IMR-90 (cell line): ENCODE measurements around the gene ABHD16B.

Experiments
- MAFK ChIP-seq: IDR thresholded peaks from 2 replicates; pipeline ENCODE4 v1.6.1; 2012; ENCODE audit warnings: low read depth, low read length, improper control_type of control experiment
- TF ChIP-seq, protein P1 (sequence below): conservative IDR thresholded peaks from 2 replicates; pipeline ENCODE4 v1.5.1; 2012; ENCODE audit warnings: mild to moderate bottlenecking, low read depth, low read length, improper control_type of control experiment

GRCh38 chr20:63833776-63834490, 27.4 kb upstream of the ABHD16B start:
- no peak for TF ChIP-seq MAFK
- TF ChIP-seq, protein P1, sequence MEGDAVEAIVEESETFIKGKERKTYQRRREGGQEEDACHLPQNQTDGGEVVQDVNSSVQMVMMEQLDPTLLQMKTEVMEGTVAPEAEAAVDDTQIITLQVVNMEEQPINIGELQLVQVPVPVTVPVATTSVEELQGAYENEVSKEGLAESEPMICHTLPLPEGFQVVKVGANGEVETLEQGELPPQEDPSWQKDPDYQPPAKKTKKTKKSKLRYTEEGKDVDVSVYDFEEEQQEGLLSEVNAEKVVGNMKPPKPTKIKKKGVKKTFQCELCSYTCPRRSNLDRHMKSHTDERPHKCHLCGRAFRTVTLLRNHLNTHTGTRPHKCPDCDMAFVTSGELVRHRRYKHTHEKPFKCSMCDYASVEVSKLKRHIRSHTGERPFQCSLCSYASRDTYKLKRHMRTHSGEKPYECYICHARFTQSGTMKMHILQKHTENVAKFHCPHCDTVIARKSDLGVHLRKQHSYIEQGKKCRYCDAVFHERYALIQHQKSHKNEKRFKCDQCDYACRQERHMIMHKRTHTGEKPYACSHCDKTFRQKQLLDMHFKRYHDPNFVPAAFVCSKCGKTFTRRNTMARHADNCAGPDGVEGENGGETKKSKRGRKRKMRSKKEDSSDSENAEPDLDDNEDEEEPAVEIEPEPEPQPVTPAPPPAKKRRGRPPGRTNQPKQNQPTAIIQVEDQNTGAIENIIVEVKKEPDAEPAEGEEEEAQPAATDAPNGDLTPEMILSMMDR: no peak
